HL-60 (cell line): ENCODE results near the gene EVI5.

ENCODE experiments used
- DNase-seq, 2 experiments: peaks; one replicate each; pipeline ENCODE4 v3.0.0-alpha.2; 2010 to 2020; ENCODE audit warnings: low read depth in 1 of 2, low spot score in 1 of 2
- H3K27ac ChIP-seq: fragments of 250-450 bp; sonication (Bioruptor Pico); replicated peaks from 2 replicates; pipeline ENCODE4 v1.5.1; 2020; ENCODE audit warnings: mild to moderate bottlenecking, moderate library complexity
- H3K27me3 ChIP-seq: fragments of 250-450 bp; sonication (Bioruptor Pico); 2 replicates; pipeline ENCODE4 v1.5.1; 2021; ENCODE audit warnings: mild to moderate bottlenecking, moderate library complexity; ENCODE audit not compliant: insufficient read depth, poor library complexity, severe bottlenecking
- H3K4me3 ChIP-seq: replicated peaks from 2 replicates; pipeline ENCODE4 v1.5.1; 2011; ENCODE audit warnings: mild to moderate bottlenecking, control low read depth, low read length; ENCODE audit not compliant: insufficient read depth
- CTCF ChIP-seq: IDR thresholded peaks from one replicate; pipeline ENCODE4 v1.5.1; 2011; ENCODE audit warnings: low read length, control low read depth, inconsistent platforms; ENCODE audit not compliant: insufficient read depth
- GABPA ChIP-seq: IDR thresholded peaks from 2 replicates; pipeline ENCODE4 v1.6.1; 2012; ENCODE audit warnings: low read depth
- POLR2AphosphoS5 ChIP-seq: IDR thresholded peaks from 2 replicates; pipeline ENCODE4 v1.6.1; 2012; ENCODE audit warnings: low read depth
- REST ChIP-seq: IDR thresholded peaks from 2 replicates; pipeline ENCODE4 v1.6.1; 2012; ENCODE audit warnings: low read depth; ENCODE audit not compliant: insufficient replicate concordance
- SPI1 ChIP-seq: IDR thresholded peaks from 2 replicates; pipeline ENCODE4 v1.6.1; 2012; ENCODE audit warnings: low read depth, mild to moderate bottlenecking, borderline replicate concordance

EVI5 gene

GRCh38 chr1:92803140-92803887 lies 18.4 kb upstream of the EVI5 start:
- no peak overlapping the region for H3K27ac ChIP-seq
- no peak for DNase-seq
- H3K4me3 ChIP-seq = no peak overlapping the region
- TF ChIP-seq REST (no peak), GABPA (no peak), CTCF (no peak)
- H3K27me3 ChIP-seq = no peaks in the 10 kb centered on the region

GRCh38 chr1:92797961-92798360 lies 13.1 kb upstream of the EVI5 start:
- DNase-seq = no peak
- no peak overlapping the region for H3K4me3 ChIP-seq
- no peak for TF ChIP-seq REST
- no peak for TF ChIP-seq SPI1
- TF ChIP-seq POLR2AphosphoS5 = no peak
- TF ChIP-seq CTCF = no peak
- TF ChIP-seq GABPA = no peak
- H3K27ac ChIP-seq = no peak overlapping the region
- no peaks in the 10 kb centered on the region for H3K27me3 ChIP-seq

- no peak for DNase-seq
- TF ChIP-seq SPI1 (no peak), POLR2AphosphoS5 (no peak), REST (no peak), GABPA (no peak), CTCF (no peak)
- no peak overlapping the region for H3K27ac ChIP-seq
These were observed 12.4 kb upstream of the EVI5 start for GRCh38 chr1:92797297-92797696.

More at GRCh38 chr1:92797297-92797696, 12.4 kb upstream of the EVI5 start:
- Histone ChIP-seq H3K27me3 (no peaks in the 10 kb centered on the region), H3K4me3 (no peak overlapping the region)
